HG02678 (cell line): ENCODE data around the gene TP63.
"Not testable (repeated sequence)": the region's sequence is repeated elsewhere in the genome, so short reads cannot be mapped to it uniquely, and the experiment has no call there.

Source experiments
- ATAC-seq: cut with Tn5 transposase; IDR thresholded peaks from one replicate; pipeline ENCODE4 v1.9.1; 2021; ENCODE audit warnings: mild to moderate bottlenecking, moderate library complexity; ENCODE audit not compliant: unreplicated experiment

TP63 gene

DNA sequence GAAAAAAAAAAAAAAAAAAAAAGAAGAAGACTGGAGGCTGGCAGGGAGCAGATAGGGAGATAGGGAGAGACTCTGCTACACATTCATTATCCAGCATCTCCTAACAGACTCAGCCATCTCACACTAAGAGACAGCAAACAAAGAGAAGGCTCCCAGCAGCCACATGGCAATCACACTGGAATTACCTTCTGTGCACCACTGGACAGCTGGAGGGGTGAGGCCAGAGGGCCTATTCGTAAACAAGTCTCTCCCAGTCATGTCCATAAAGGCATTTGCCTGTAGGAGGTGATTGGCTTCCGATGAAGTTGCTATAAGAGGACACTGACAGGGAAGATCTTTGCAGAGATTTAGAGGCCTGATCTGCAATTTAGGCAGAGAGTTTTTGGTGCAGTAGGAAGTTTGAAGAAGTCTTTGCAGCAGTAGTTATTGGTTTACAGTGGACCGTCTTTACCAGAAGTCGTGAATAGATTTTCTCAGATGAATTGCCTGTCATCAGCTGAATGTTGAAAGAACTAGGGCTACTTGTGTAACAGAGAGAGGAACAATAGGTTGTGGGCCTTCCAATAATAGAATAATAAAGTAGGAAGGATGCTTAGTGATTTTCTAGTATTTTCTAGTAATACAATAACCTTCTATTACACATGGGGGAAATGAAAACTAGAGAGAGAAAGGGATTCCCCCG lies 89.7 kb downstream of the TP63 start:
- ATAC-seq: no peak

DNA sequence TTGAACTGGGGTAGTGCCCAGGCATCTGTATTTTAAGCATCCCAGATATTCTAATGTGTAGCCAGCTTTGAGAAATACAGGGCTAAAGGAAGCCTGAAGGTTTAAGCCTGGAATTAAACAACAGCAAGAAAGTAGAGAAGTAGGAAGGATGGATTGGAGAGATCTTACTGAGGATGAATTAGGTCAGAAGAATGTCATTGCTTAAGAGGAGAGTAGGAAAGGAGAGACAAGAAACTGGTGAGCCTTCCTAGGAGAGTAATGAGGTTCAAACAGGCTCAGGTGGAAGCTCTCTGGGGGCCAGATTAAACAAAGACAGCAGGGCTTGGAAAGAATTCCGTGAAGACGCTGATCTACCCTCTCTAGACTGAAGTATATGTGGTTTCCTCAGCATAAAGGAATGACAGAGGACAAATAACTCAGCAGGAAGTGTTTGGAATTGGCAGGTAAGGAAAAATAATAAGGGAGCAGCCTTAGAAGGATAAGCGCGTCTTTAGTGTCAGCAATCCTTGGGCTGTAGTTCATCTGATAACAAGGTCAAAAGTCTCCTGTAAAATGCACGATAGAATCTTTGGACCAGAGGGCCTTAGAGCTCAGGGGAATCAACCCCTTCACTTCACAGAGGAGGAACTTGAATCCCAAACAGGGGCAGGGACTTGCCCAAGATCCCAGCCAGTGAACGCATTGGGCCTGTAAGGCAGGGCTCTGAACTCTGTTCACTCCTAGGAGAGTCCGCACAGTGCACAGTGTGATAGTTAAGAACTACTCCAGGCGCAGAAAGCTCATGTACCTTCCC lies 90.9 kb downstream of the TP63 start:
- no peak for ATAC-seq

- no peak for ATAC-seq
Observed at GRCh38 chr3:189724356-189724755, 93.2 kb downstream of the TP63 start.

GRCh38 chr3:189726277-189726676 lies 95.1 kb downstream of the TP63 start:
- ATAC-seq: no peak

DNA sequence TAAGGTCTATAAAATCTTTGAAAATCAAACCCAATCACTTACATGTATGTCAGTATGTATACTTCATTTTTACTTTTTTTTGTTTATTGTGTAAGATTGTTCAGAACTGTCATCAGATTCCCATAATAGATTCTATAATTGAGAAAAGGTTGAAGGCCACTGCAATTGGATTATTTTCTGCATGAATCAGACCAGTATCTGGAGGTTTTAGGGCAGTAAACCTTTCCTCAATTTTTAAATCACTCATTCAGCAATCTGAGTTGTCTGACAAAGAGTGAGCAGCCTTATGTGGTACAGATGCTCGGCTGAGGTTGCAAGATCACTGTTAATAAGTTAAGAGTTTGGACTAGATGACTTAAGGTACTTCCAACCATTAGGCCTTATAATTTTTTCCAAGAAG lies 96.0 kb downstream of the TP63 start:
- no peak for ATAC-seq

DNA sequence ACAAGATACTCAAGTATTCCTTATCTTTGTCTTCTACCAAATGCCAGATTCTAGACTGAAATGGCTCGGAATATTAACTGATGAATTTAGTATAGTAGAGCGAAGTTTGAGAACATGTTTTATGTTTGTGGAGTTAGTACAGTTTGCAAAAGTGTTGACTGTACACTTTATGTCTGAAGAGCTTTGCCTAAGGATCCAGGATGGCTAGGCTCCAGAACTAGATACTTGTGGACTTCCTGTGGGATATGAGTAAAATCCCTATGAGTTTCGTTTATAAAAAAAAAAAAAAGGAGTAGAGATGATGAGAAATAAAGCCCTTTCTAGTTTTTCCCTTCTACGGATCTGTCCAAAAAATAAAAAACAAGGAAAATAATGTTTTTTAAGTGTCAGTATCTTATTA lies 96.7 kb downstream of the TP63 start:
- no peak for ATAC-seq

- no peak for ATAC-seq
Observed at GRCh38 chr3:189728915-189729314, 97.7 kb downstream of the TP63 start.

GRCh38 chr3:189734061-189734460 lies 102.9 kb downstream of the TP63 start:
- ATAC-seq: no peak

DNA sequence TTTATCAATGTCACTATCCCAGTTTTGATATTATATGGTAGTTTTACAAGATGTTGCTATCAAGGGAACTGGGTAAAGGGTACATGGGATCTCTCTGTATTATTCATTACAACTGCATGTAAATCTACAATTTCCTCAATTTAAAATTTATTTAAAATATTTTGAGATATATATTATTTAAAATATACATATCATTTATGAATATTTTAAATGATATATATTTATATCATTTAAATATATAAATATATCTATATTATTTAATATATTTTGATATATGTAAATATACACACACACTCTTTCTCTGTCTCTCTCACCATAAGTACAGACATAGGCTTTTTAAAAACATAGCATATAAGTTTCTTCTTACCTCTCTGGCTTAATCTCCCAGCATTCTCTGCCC lies 104.7 kb downstream of the TP63 start:
- ATAC-seq: no peak

DNA sequence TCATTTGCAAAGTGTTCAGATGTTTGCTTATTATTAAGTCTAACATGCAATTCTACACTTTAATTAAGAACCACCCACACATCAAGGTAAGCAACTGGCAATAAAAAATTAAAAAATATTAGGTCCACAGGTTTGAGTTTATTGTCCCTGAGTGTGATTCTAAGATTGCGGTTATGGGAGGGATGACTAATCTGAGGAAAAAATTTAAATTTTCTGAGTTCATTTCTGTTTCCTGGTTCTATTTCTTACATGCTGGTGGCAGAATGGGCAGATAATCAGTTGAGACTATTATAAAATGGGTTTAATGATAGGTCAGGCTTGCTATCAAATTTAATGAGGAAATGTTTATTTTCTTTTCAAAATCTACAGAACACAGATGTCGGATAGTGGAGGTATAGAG lies 105.9 kb downstream of the TP63 start:
- ATAC-seq: no peak

GRCh38 chr3:189737619-189738018 lies 106.4 kb downstream of the TP63 start:
- ATAC-seq: no peak

GRCh38 chr3:189739378-189739777 lies 108.2 kb downstream of the TP63 start:
- ATAC-seq: no peak

DNA sequence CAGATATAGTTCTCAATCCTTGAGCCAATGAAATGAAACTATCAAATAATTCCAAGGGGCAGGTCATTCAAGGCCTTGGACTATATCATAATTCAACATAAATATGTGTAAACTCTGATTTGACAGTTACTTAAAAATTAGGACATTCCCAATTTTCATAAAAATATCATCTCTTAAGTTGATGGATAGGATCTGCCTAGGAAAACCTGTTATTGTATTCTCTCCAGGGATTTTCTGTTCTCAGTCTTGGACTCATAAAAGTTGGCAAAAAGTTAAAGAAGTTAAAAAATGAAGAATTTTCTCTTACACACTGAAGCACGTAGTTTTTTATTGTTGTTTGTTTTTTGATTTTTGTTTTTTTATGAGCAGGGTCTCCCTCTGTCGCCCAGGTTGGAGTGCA lies 109.0 kb downstream of the TP63 start:
- no peak for ATAC-seq

DNA sequence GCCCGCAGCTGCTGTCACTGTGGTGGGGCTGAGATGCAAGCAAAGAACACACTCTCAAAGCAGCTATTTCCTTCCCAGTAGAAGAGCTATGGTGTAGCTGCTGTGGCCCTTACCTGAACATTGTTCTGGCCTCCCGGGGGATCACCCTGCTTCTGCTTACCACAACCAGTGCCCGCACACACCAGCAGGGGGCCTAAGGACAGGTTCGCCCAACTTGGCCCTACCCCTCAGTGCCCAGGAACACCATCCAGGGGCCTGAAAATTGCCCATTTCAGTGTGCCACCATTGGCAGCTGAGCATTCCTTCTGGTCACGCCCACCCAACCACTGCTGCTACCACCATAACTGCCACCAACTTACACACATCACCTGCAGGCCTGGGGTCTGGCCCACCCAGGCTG lies 113.0 kb downstream of the TP63 start:
- ATAC-seq: no peak

DNA sequence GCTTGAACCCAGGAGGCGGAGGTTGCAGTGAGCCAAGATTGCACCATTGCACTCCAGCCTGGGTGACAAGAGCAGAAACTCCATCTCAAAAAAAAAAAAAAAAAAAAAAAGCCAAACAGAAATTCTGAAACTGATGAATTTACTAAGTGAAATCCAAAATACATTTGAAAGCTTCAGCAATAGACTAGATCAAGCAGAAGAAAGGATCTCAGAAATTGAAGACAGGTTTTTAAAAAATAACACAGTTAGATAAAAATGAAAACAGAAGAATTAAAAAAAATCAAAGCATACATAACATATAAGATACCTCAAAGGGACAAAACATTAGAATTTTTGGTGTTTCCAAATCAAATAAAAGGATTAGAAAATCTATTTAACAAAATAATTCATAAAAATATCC lies 114.4 kb downstream of the TP63 start:
- ATAC-seq: no peak

DNA sequence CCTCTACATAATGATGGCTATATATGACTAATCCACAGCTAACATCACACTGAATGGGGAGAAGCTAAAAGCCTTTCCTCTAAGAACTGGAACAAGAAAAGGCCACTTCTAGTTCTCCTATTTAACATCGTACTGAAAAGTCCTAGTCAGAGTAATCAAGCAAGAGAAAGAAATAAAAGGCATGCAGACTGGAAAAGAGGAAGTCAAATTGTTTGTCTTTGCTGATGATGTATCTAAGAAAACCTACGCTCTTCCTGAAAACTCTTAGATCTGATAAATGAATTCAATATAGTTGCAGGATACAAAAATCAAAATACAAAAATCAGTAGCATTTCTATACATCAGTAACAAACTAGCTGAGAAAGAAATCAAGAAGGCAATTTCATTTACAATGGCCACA lies 116.9 kb downstream of the TP63 start:
- no peak for ATAC-seq

DNA sequence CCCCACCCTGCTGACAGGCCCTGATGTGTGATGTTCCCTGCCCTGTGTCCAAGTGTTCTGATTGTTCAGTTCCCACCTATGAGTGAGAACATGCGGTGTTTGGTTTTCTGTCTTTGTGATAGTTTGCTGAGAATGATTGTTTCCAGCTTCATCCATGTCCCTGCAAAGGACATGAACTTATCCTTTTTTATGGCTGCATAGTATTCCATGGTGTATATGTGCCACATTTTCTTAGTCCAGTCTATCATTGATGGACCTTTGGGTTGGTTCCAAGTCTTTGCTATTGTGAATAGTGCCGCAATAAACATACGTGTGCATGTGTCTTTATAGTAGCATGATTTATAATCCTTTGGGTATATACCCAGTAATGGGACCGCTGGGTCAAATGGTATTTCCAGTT lies 119.8 kb downstream of the TP63 start:
- ATAC-seq: not testable (repeated sequence)

- ATAC-seq: no peak
Observed at GRCh38 chr3:189754356-189754755, 123.2 kb downstream of the TP63 start.

GRCh38 chr3:189756582-189757078 lies 125.4 kb downstream of the TP63 start:
- no peak for ATAC-seq

GRCh38 chr3:189758186-189758585 lies 127.0 kb downstream of the TP63 start:
- ATAC-seq: no peak

GRCh38 chr3:189766416-189766815 lies 135.2 kb downstream of the TP63 start:
- ATAC-seq: no peak

GRCh38 chr3:189771842-189772450 lies 140.8 kb downstream of the TP63 start:
- ATAC-seq: no peak
